ENCODE results near the gene SORCS2.

The SORCS2 gene

GRCh38 chr4:7273738-7274297, 81.5 kb downstream of the SORCS2 start:
- no peak for DNase-seq

- no peak for DNase-seq
Observed at GRCh38 chr4:7275067-7275466, 82.7 kb downstream of the SORCS2 start.

GRCh38 chr4:7275490-7276154, 83.3 kb downstream of the SORCS2 start:
- DNase-seq = no peak

GRCh38 chr4:7276515-7276914, 84.2 kb downstream of the SORCS2 start:
- DNase-seq = no peak

GRCh38 chr4:7278071-7278765, 85.9 kb downstream of the SORCS2 start:
- no peak for DNase-seq

- no peak for DNase-seq
Observed at GRCh38 chr4:7278981-7279380, 86.6 kb downstream of the SORCS2 start.

GRCh38 chr4:7279902-7280301, 87.6 kb downstream of the SORCS2 start:
- DNase-seq = no peak

GRCh38 chr4:7280926-7281690, 88.8 kb downstream of the SORCS2 start:
- DNase-seq = no peak

GRCh38 chr4:7281691-7282665, 89.6 kb downstream of the SORCS2 start:
- no peak for DNase-seq

GRCh38 chr4:7282786-7283440, 90.6 kb downstream of the SORCS2 start:
- no peak for DNase-seq

GRCh38 chr4:7285244-7286094, 93.1 kb downstream of the SORCS2 start:
- no peak for DNase-seq

- no peak for DNase-seq
Observed at GRCh38 chr4:7286170-7286569, 93.8 kb downstream of the SORCS2 start.

- no peak for DNase-seq
Observed at GRCh38 chr4:7286798-7287197, 94.5 kb downstream of the SORCS2 start.

GRCh38 chr4:7287274-7287917, 95.1 kb downstream of the SORCS2 start:
- no peak for DNase-seq

- DNase-seq = no peak
Observed at GRCh38 chr4:7287918-7288280, 95.6 kb downstream of the SORCS2 start.

- DNase-seq = no peak
Observed at GRCh38 chr4:7288751-7289523, 96.6 kb downstream of the SORCS2 start.

GRCh38 chr4:7289589-7289988, 97.3 kb downstream of the SORCS2 start:
- DNase-seq = no peak

- DNase-seq = no peak
Observed at GRCh38 chr4:7291372-7292114, 99.2 kb downstream of the SORCS2 start.

- no peak for DNase-seq
Observed at GRCh38 chr4:7293703-7294102, 101.4 kb downstream of the SORCS2 start.
